Urothelium cell line (cell line): ENCODE data around the gene MTA2.
"Not testable (repeated sequence)": the region's sequence is repeated elsewhere in the genome, so short reads cannot be mapped to it uniquely, and the experiment has no call there.

ENCODE experiments used
- DNase-seq: peaks from one replicate; pipeline ENCODE4 v3.0.0; 2011; ENCODE audit warnings: low spot score, mixed read lengths
- FAIRE-seq: peaks from 2 replicates; lab custom pipeline; 2011; peaks lifted over from hg19 to GRCh38; lab: Jason Lieb, UNC

MTA2 gene

GRCh38 chr11:62592989-62593421, 8.7 kb downstream of the MTA2 start:
- no peak for DNase-seq
- FAIRE-seq, result no peak

DNA sequence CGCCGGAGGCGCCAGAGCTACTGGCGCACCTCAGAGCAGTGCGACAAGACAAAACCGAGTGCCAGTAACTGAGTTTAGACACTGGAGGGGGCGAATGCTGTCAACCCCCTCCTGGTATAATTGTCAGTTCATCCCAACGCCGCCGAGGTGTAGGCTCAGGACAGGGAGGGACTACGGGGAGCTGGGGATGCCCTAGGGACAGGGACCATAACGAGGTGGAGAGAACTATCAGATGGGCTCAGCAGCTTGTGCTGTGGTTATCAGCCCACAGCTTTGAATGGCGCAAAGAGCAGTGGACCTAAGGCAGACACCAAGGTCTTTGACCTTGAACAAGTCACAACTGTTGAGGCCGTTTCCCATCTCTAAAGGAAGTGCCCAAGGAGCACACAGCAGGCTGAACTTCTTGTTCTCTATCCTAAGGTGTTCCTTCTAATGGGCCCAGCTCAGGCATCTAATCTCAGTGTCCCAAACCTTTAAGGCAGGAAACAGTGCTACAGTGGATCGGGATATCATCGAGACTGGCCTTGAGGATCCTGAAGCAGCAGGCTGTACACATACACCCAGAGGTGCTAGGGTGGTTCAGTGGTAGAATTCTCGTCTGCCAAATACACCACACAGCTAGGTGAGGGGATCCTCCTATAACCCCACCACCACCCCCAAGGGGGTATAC, 9.4 kb downstream of the MTA2 start:
- FAIRE-seq (no peak), DNase-seq (no peak)

GRCh38 chr11:62591448-62592145, 10.1 kb downstream of the MTA2 start, which contains the start of gene TUT1:
TUT1 (minus strand) TSS chr11:62591523; CDS start chr11:62591485, 38 bp downstream.
- FAIRE-seq (peak; percentile 81), DNase-seq (peak; percentile 94)

DNA sequence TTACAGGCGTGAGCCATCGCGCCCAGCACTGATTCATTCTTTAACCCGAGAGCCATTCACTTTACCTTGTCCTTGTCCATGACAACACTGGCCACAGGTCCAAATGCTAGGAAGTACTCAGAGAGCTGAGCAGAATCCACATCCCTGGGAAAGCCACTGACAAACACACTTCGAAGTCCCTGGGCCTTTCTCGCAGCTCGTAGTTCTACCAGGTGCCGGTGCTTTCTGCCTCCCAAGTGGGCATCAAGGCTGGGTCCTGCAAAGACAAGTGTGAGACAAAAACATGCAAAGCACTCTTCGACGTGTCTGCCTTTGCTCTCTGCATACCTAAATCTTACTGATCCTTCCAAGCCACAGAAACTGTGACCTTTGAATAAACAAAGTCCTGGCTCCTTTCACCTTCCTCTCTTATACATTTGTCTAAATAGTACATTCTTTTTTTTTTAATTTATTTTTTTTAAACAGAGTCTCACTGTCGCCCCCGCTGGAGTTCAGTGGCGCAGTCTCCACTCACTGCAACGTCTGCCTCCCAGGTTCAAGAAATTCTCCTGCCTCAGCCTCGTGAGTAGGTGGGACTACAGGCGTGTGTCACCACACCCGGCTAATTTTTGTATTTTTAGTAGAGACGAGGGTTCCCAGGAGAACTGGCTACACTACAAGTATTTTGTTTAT, 12.6 kb downstream of the MTA2 start:
- FAIRE-seq (no peak), DNase-seq (no peak)

DNA sequence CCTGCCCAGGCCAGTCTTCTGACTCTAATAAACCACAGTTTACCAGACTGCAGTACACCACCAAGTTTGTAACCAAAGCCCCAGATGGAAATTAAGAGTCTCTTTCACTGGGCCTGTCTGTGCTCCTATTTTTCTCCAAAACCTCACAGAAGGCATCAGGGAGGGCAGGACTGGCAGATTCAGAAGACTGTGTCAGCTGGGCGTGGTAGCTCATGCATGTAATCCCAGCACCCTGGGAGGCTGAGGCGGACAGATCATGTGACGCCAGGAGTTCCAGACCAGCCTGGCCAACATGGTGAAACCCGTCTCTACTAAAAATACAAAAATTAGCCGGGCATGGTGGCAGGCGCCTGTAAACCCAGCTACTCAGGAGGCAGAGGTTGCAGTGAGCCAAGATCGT, 16.3 kb downstream of the MTA2 start:
- DNase-seq, FAIRE-seq: not testable (repeated sequence)

DNA sequence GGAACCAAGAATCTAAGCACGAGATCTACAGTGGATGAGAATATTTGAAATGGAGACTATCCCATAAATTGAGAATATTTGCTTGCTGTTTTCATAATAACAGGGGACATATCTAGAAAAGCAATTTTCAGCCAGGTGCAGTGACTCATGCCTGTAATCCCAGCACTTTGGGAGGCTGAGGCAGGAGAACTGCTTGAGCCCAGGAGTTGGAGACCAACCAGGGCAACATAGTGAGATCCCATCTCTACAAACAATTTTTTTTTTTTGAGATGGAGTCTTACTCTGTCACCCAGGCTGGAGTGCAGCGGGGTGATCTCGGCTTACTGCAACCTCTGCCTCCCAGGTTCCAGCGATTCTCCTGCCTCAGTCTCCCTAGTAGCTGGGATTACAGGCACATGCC, 19.9 kb downstream of the MTA2 start:
- not testable (repeated sequence) for FAIRE-seq, DNase-seq

DNA sequence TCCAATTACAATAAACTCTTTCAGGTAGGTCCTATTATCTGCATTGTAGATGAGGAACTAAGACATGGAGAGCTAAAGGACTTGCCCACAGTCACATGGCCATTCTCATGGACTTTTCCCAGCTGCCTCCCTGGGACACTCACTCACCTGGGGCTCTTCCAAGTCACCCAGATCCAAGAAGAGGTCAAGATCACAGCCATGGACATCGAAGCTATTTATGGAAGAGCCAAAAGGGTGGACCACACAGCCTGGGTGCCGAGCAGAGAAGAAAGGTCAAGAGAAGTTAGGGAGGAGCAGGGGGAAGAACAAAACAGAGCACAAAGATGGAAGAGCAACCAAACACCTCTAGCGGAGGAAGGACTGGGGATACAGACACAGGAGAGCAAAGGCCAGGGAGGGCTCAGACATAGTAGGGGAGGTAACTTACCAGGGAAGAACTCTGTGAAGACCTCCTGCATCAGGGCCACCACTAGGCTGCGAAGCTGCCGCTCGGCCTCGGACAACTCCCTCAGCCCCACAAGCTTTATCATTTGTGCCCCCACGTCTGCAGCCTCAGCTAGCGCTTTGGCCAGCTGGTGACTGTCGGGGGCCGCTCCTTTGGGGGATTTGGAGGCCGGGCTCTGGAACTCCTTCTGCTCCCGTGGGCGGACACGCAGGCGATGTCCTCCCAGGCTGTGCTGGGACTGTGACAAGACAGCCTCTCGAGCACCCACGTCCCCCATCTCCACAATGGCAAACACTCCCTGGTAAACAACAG, 20.5 kb downstream of the MTA2 start:
- no peak for DNase-seq
- FAIRE-seq, result no peak

DNA sequence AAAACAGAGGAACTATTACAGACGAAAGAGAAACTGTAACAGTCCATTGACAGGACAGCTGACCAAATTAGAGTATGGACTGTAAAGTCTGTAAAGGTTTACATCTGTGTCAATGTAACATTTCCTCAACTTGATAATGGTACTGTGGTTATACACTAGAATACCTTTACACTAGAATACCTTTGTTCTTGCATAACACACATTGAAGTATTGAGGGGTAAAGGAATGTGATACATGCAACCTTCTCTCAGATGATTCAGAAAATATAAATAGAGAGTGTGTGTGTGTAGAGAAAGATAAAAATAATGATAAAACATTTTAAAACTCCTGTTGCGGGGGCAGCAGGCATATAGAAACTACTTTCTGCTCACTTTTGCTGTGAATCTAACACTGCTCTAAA, 22.4 kb downstream of the MTA2 start:
- DNase-seq, result no peak
- FAIRE-seq, result no peak

DNA sequence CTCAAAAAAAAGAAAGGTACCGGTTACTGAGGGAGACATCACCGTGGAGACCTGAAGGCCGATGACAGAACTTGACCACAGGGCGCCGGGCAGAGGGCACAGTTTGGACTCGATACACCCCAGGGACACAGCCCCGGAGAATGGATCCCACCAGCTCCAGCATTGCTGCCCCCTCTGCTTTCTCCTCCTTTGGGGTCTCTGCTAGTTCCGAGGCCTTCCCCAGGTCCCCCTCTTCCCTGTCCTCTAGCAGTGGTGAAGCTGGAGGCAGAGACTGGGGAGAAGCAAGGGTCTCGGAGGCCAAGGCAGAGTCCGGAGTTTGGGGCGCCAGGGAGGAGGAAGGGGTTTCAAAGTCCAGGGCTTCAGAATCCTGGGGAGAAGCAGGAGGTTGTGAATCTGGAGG, 23.1 kb downstream of the MTA2 start:
- FAIRE-seq (no peak), DNase-seq (no peak)

DNA sequence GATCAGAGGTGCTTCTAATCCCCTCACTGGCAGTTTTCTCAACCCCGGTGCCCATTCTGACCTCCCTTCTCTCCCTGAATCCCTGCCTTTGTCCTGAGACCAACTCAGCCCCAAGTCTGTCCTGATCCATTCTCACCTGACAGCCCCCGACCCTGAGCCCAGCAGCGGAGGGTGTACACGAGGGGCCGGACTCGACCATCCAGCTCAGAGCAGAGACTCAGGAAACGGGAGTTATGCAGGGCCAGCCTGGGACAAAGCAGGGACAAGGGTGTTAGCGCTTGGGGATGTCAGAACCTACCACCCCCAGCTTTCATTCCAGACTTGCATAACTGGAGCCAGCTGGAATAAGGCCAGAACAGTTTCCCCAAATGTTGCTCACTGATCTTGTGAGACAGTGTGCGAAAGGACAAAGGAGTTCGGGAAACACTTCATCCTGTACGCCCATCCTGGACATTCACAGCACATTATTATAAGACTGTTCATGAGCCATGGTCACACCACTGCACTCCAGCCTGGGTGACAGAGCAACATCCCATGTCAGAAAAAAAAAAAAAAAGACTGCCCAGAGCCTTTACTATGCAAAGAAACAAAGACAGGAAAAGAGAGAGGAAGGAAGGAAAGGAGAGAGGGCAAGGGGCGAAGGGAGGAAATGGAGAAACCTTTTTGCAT, 24.5 kb downstream of the MTA2 start:
- DNase-seq, result no peak
- no peak for FAIRE-seq

DNA sequence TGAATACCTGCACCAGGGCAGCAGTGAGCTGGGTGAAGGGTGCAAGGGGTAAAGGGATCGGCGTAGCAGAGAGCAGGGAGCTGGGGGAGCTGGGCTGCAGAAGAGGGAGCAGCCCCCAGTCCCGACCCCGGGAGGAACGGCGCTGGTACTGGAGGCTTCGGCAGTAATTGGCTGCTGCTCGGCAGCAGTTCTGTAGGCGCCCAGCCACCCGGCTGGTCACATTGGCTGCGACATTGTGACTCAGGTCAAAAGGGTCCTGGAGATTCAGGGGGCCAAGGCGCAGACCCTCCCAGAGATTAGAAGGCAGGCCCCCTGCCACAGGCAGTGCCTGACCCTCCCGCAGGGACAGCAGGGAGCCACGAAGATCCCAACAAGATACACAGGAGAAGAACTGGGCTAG, 25.8 kb downstream of the MTA2 start:
- FAIRE-seq, result no peak
- no peak for DNase-seq

GRCh38 chr11:62575156-62575555, 26.5 kb downstream of the MTA2 start:
- no peak for DNase-seq
- FAIRE-seq, result no peak

DNA sequence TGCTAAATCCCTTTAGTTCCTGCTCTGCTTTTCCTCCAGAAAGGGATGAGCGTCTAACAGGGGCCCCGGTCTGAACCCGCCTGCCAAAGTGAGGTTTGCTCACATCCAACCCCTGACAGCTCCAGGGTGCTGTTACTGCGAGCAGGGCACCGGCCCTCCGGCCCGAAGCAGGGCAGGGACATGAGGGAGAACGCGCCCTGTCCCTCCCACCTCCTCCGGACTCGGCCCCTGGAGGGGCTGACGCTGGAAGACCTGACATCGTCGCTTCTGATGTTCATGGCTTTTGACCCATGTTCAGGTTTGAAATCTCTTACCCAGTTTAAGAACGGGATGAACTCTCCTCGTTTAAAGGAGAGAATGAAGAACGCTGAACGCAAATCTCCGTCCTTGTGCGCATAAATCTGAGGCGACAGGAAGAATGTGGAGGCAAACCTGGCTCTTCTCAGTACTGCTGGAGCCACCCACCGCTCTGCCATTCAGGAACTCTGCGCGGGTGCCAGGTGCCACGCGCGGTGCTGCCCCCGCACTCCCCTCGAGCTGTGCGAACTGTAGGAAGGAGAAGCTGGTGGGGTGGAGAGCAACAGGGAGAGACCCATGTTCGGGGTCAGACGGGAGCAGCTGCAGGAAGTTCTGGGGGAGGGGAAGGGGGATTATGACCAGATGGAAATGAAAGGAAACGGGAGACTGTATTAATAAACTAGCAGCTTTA, 27.1 kb downstream of the MTA2 start:
- DNase-seq (no peak), FAIRE-seq (no peak)

DNA sequence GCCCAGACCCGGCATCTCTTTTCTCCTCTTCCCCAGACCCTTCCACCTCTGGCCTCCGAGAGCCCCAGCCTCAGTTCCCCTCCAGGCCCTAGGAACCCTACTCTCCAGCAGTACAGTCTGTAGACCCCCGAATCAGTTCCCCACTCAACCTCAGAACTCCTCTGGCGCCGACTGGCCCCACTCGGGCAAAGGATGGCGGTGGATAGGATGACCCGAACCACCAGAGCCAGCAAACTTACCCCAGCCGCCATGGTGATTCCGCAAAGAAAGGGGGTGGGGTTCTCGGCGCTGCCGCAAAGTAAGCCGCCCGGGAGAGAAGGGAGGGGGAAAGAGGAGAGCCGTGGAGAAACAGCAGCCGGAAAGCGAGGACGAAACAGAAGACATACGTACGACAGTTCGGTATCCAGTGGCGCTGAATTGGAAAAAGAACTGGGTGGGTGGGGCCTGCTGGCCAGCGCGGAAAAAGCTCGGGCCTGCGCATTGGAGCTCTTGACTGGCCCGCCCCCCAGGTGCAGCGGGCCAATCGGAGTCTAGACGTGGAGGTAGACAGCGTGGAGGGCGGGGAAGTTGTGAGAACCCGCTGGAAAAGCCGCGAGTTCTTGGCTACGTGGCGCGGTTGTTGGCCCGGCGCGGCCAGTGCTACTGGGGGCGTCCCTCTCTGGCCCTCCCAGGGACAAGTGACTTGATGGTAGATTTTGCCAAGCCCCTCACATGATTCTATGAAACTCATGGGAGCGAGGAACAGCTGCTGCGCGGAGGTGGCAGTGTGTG, 27.9 kb downstream of the MTA2 start, which contains the start of gene EEF1G:
TSS of gene EEF1G (minus strand) at position 300 of the 771 bp plus-strand sequence. CDS start at position 251, 49 bp downstream.
- FAIRE-seq, result no peak
- peak; percentile 98 for DNase-seq

- FAIRE-seq (no peak), DNase-seq (no peak)
Observed at GRCh38 chr11:62573006-62573591, 28.6 kb downstream of the MTA2 start.

DNA sequence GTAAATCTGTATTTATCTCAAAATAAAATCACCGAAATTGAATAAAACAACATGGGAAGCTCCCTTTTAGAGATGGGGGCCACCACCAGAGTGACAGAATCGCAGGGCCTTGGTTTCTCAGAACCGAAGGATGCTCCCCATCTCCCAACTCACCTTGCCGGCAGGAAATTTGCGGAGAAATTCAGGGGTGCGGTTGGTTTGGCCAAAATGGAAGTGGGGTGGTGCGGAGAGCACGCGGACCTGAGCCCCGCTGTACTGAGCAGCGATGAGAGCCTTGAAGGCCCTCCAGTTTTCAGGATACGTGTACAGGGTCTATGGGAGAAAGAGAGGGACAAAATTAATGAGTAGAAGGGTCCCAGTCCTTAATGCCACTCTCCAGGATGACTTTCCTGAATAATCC, 29.2 kb downstream of the MTA2 start:
- FAIRE-seq, result no peak
- DNase-seq, result no peak

DNA sequence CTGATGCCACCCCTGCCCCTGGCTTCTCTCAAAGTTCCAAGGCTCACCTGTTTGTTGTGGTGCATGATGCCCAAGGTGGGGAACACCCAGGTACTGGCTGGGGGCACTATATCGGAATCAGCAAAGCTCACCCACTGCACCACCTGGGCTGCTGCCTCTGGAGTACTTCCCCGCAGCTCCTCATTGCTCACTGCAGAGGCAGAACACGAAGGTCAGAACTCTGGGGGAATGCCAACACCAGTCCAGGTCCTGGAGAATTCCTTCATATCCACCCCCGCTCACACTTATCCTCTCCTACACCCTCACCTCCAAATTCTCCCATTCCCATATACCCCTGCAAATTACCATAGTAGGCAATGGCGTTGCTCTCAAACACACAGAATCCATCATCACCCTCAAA, 30.2 kb downstream of the MTA2 start:
- not testable (repeated sequence) for DNase-seq, FAIRE-seq

GRCh38 chr11:62570903-62571302, 30.8 kb downstream of the MTA2 start:
- not testable (repeated sequence) for DNase-seq, FAIRE-seq

- DNase-seq, result no peak
Observed at GRCh38 chr11:62569611-62570010, 32.1 kb downstream of the MTA2 start.

More at GRCh38 chr11:62569611-62570010, 32.1 kb downstream of the MTA2 start:
- FAIRE-seq, result no peak
